K562 (cell line): ENCODE results near the gene HSP90AA1. TPM values are rescaled to one million over a fixed set of nuclear protein-coding genes. Genes with fewer than 3 reads are reported as not detected.
A peak's percentile ranks its signal among the peaks of the same experiment; 100 is the strongest.

Source experiments
- ATAC-seq: fragments of 200-7000 bp; cut with Tn5 transposase; 3 replicates; pipeline ENCODE4 v1.9.1; 2020; ENCODE audit warnings: moderate library complexity
- BruUV-seq: library from RNA; stranded (reverse); fragments of 400-500 nt; replicated peaks from 2 replicates; lab custom pipeline; 2021; lab: Mats Ljungman, UMichigan
- CTCF ChIA-PET: fragments of 300-600 bp; formaldehyde crosslinking; extraction: SDS; loops from one replicate; lab custom pipeline; 2021; ENCODE audit warnings: low intra/inter-chr PET ratio; lab: Yijun Ruan, JAX
- POLR2A ChIA-PET: fragments of 300-600, 350-650 bp; sonication (Branson Sonifier 250); formaldehyde crosslinking; extraction: SDS; loops from one replicate; lab custom pipeline; 2021; ENCODE audit warnings: antibody characterized with exemption, inconsistent platforms; lab: Yijun Ruan, JAX
- DNase-seq, 4 experiments: peaks; one replicate each; pipeline versions ENCODE4 v3.0.0 to v3.0.0-alpha.2; 2011 to 2018; ENCODE audit warnings: low spot score in 3 of 4, mixed read lengths in 3 of 4; ENCODE audit errors: extremely low read depth in 1 of 4
- FAIRE-seq: peaks from 2 replicates; lab custom pipeline; 2011; peaks lifted over from hg19 to GRCh38; lab: Jason Lieb, UNC
- H2AFZ ChIP-seq: 2 replicates; pipeline ENCODE4 v1.6.0; 2011; ENCODE audit warnings: low read depth, low read length, control low read depth, inconsistent platforms
- H3K27ac ChIP-seq: fragments of 200-600 bp; 3 replicates; pipeline ENCODE4 v1.8.0; 2011; ENCODE audit warnings: low read depth, mild to moderate bottlenecking, control low read depth, inconsistent platforms, low read length, moderate library complexity, mixed read lengths; ENCODE audit errors: extremely low read depth
- H3K27me3 ChIP-seq, 2 experiments: fragments of 300-600 bp in 1 of 2; 2 replicates in 1 of 2; 3 replicates in 1 of 2; pipeline versions ENCODE4 v1.6.0 to v1.8.0; 2011; ENCODE audit warnings: inconsistent platforms in 2 of 2, low read length in 2 of 2, mild to moderate bottlenecking in 1 of 2, mixed read lengths in 1 of 2, moderate library complexity in 1 of 2; ENCODE audit not compliant: control insufficient read depth in 2 of 2, insufficient read depth in 2 of 2
- H3K36me3 ChIP-seq: fragments of 300-600 bp; 3 replicates; pipeline ENCODE4 v1.8.0; 2011; ENCODE audit warnings: mild to moderate bottlenecking, low read length, inconsistent platforms; ENCODE audit not compliant: control insufficient read depth, insufficient read depth
- H3K4me1 ChIP-seq, 2 experiments: fragments of 200-600 bp in 1 of 2; replicated peaks in 1 of 2; 2 replicates in 1 of 2; 3 replicates in 1 of 2; pipeline versions ENCODE4 v1.5.1 to v1.8.0; 2011; ENCODE audit warnings: inconsistent platforms in 2 of 2, low read length in 2 of 2, mild to moderate bottlenecking in 1 of 2, mixed read lengths in 1 of 2, moderate library complexity in 1 of 2; ENCODE audit not compliant: control insufficient read depth in 2 of 2, insufficient read depth in 2 of 2
- H3K4me2 ChIP-seq: 2 replicates; pipeline ENCODE4 v1.6.1; 2011; ENCODE audit warnings: low read length, control low read depth, inconsistent platforms, mixed read lengths; ENCODE audit not compliant: insufficient read depth
- H3K4me3 ChIP-seq: fragments of 200-600 bp; sonication (generic), shearing (Covaris generic); 2 replicates; pipeline ENCODE4 v1.5.1; 2016; ENCODE audit warnings: control low read depth, inconsistent platforms
- H3K79me2 ChIP-seq: fragments of 200-600 bp; 3 replicates; pipeline ENCODE4 v1.8.0; 2011; ENCODE audit warnings: low read length, inconsistent platforms; ENCODE audit not compliant: control insufficient read depth, insufficient read depth
- H3K9ac ChIP-seq, 2 experiments: 2 replicates each; pipeline versions ENCODE4 v1.6.0 to v1.6.1; 2011; ENCODE audit warnings: low read depth in 2 of 2, low read length in 2 of 2, control low read depth in 1 of 2, inconsistent platforms in 1 of 2, mild to moderate bottlenecking in 1 of 2, mixed read lengths in 1 of 2; ENCODE audit not compliant: insufficient read depth in 1 of 2
- H3K9me1 ChIP-seq: one replicate; pipeline ENCODE4 v1.6.0; 2011; ENCODE audit warnings: inconsistent platforms, mild to moderate bottlenecking, low read length, moderate library complexity; ENCODE audit not compliant: control insufficient read depth, insufficient read depth
- H3K9me3 ChIP-seq: replicated peaks from 2 replicates; pipeline ENCODE4 v1.5.1; 2011; ENCODE audit warnings: low read depth, low read length, inconsistent platforms; ENCODE audit not compliant: control insufficient read depth, insufficient read depth
- H4K20me1 ChIP-seq: replicated peaks from 2 replicates; pipeline ENCODE4 v1.6.1; 2011; ENCODE audit warnings: low read length, inconsistent platforms, mixed read lengths; ENCODE audit not compliant: control insufficient read depth, insufficient read depth
- ARID1B ChIP-seq: fragments of 450-650 bp; IDR thresholded peaks from 2 replicates; pipeline ENCODE4 v1.6.1; 2016; ENCODE audit warnings: antibody characterized with exemption, mild to moderate bottlenecking, inconsistent platforms
- GABPB1 ChIP-seq: sonication (generic); formaldehyde crosslinking; IDR thresholded peaks from 2 replicates; pipeline ENCODE4 v1.8.0; 2022; ENCODE audit warnings: mild to moderate bottlenecking, missing genetic modification reagents
- MAFG ChIP-seq: fragments of 450-650 bp; conservative IDR thresholded peaks from 2 replicates; pipeline ENCODE4 v1.6.1; 2016; ENCODE audit warnings: missing genetic modification characterization, missing compliant biosample characterization
- PRMT5 ChIP-seq: sonication (generic); formaldehyde crosslinking; IDR thresholded peaks from 2 replicates; pipeline ENCODE4 v1.5.0; 2020; ENCODE audit warnings: missing genetic modification reagents
- SMARCE1 ChIP-seq: fragments of 450-650 bp; IDR thresholded peaks from 2 replicates; pipeline ENCODE4 v1.7.1; 2016; ENCODE audit warnings: mild to moderate bottlenecking
- SPI1 ChIP-seq: IDR thresholded peaks from 2 replicates; pipeline ENCODE4 v1.6.1; 2011; ENCODE audit warnings: low read depth, low read length, control low read depth, borderline replicate concordance
- SUPT5H ChIP-seq: fragments of 450-650 bp; IDR thresholded peaks from 2 replicates; pipeline ENCODE4 v1.6.1; 2016
- TCF7 ChIP-seq: sonication (generic); IDR thresholded peaks from 2 replicates; pipeline ENCODE4 v1.6.1; 2016; ENCODE audit warnings: antibody characterized with exemption, borderline replicate concordance
- TGIF2 ChIP-seq: sonication (generic); formaldehyde crosslinking; IDR thresholded peaks from 2 replicates; pipeline ENCODE4 v1.8.1; 2022; ENCODE audit warnings: mild to moderate bottlenecking, missing genetic modification reagents, moderate library complexity
- ZNF384 ChIP-seq: IDR thresholded peaks from 2 replicates; pipeline ENCODE4 v1.6.1; 2012; ENCODE audit warnings: low read depth, low read length, improper control_type of control experiment
- ZNF717 ChIP-seq: fragments of 250-450 bp; sonication (Bioruptor Pico); IDR thresholded peaks from 2 replicates; pipeline ENCODE4 v1.5.0; 2021
- WGBS: fragments of 100-300 bp; shearing (Covaris generic); methylation state at CpG from one replicate; pipeline ENCODE4 v1.1.6; 2016; ENCODE audit warnings: low coverage, mixed read lengths; ENCODE audit not compliant: insufficient coverage; ENCODE audit errors: missing lambda C conversion rate; 5-methylcytosine and 5-hydroxymethylcytosine counted together
- in situ Hi-C: fragments of 300-500 bp; cut with MboI; formaldehyde crosslinking; loops from 4 replicates; pipeline ENCODE4 v1.15.0; 2018; ENCODE audit warnings: inconsistent platforms, mixed read lengths
- intact Hi-C: fragments of 100-400 bp; cut with micrococcal nuclease; formaldehyde crosslinking; loops from 2 replicates; pipeline ENCODE4 v1.14.2; 2022
- polyA plus RNA-seq, 8 experiments: library from polyadenylated mRNA; depleted of rRNA in 4 of 8; stranded (reverse) in 5 of 8; unstranded in 3 of 8; fragments of >200 nt; fragmentation: Nextera tagmentation in 2 of 8; fragmentation: Illumina TruSeq in 1 of 8; extraction: Ambion mirVana in 2 of 8; extraction: Trizol in 1 of 8; gene quantifications; 2 replicates each; pipeline versions ENCODE4 v1.2.1 to v1.2.3, GENCODE V29; 2011 to 2014; ENCODE audit warnings: inconsistent platforms in 1 of 8, missing spikeins in 1 of 8
- total RNA-seq, 7 experiments: library from RNA; depleted of rRNA in 6 of 7; stranded (reverse); fragments of >200 nt in 6 of 7; fragmentation: Illumina TruSeq in 2 of 7; extraction: Trizol in 2 of 7; gene quantifications; 2 replicates each; pipeline versions ENCODE4 v1.2.1 to v1.2.3, GENCODE V29; 2011 to 2021; ENCODE audit warnings: low replicate concordance in 1 of 7
- TF ChIP-seq, protein P1 (sequence below): fragments of 200-800 bp; sonication (Bioruptor generic); IDR thresholded peaks from 2 replicates; pipeline ENCODE4 v1.6.1; 2016; ENCODE audit warnings: missing genetic modification characterization, missing compliant biosample characterization

The HSP90AA1 gene
- total and polyA plus RNA-seq, 9 of the 15 experiments (the other 6 are each of a cell fraction or from before 2014, with no cell fraction given), result 377 to 1,731 (median 879) TPM

DNA sequence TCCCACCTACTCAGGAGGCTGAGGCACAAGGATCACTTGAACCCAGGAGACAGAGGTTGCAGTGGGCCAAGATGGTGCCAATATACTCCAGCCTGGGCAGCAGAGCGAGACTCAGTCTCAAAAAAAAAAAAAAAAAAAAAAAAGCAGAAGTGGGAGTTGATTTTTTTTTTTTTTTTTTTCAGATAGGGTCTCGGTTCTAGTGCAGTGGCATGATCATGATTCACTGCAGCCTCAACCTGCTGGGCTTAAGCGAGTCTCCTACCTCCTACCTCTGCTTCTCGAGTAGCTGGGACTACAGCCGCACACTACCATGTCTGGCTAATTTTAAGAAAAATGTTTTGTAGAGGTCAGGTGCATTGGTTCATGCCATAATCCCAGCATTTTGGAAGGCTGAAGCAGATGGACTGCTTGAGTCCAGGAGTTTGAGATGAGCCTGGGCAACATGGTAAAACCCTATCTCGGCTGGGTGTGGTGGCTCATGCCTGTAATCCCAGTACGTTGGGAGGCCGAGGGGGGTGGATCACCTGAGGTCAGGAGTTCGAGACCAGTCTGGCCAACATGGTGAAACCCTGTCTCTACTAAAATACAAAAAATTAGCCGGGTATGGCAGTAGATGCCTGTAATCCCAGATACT, 16.3 kb upstream of the HSP90AA1 start:
- no peak overlapping the region for H3K4me2 ChIP-seq

DNA sequence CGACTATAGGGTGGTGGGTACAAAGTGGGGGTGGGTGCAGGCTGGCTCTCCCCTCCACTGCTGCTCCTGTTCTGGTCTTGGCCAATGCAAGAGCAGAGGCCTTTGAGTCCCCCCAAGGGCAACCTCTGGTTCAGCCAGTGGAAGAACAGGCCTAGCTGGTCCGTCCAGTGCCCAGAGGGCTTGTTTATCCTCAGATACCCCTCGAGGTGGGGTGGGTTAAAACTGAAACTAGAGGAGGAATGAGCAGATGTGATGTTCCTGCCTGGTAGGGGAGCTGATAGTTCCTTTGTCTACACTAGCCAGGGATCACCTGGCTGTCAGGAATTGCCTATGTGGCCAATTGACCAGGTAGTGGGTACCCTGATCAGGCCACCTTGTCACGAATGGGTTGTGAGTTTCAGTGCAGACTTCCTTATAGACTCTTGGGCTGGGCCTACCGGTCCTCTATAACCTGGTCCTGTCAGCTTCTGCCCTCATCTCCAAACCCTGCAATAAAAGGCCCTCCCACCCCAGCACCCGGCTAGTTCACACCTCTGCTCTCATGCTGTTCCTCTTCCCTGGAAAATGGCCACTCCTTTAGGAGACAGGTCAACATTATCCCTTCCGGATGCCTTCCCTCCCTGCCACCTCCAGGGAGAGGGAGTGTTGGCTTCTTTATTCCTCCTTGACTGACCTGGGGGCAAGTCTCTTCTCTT, 10.7 kb upstream of the HSP90AA1 start:
- intact Hi-C loops (loop anchor here (5.0 kb wide), 2 partner anchors 215 to 390 kb away; no protein-coding TSS in a partner anchor), in situ Hi-C loops (no loop called here)
- no peak overlapping the region for H3K4me2 ChIP-seq
- H2AFZ ChIP-seq, result peak overlapping the region; percentile 45; the same call in 1 of the 2 replicates
- H4K20me1 ChIP-seq, result no peaks in the 10 kb centered on the region
- no peak overlapping the region for H3K27ac ChIP-seq
- H3K4me3 ChIP-seq, result no peak overlapping the region
- CTCF ChIA-PET, result interaction anchor here (0.7 to 2.7 kb wide), 4 partner anchors 35 to 137 kb away, joined by 3 to 18 read pairs (median 8); no protein-coding TSS in a partner anchor
- BruUV-seq, result no TSS peak
- no peaks in the 10 kb centered on the region for H3K9me3 ChIP-seq
- WGBS, result 34% methylated on average over 3 of the region's 7 CpGs
- H3K36me3 ChIP-seq, result no peaks in the 10 kb centered on the region
- no peaks in the 10 kb centered on the region for H3K27me3 ChIP-seq
- no peaks in the 10 kb centered on the region for H3K79me2 ChIP-seq
- peaks cover 27 to 31% of the 10 kb centered on the region in 2 experiments for H3K4me1 ChIP-seq
- FAIRE-seq (no peak), ATAC-seq (no peak), DNase-seq (no peak)
- POLR2A ChIA-PET, result interaction anchor here (0.6 to 1.1 kb wide), 3 partner anchors 8 to 20 kb away, joined by 3 to 4 read pairs (median 3); no protein-coding TSS in a partner anchor
- H3K9me1 ChIP-seq, result no peaks in the 10 kb centered on the region
- peak overlapping the region in 1 of 2 experiments; percentile 52; a peak in 1 of 4 replicates for H3K9ac ChIP-seq
- no peak for TF ChIP-seq ARID1B
- TF ChIP-seq, protein P1, sequence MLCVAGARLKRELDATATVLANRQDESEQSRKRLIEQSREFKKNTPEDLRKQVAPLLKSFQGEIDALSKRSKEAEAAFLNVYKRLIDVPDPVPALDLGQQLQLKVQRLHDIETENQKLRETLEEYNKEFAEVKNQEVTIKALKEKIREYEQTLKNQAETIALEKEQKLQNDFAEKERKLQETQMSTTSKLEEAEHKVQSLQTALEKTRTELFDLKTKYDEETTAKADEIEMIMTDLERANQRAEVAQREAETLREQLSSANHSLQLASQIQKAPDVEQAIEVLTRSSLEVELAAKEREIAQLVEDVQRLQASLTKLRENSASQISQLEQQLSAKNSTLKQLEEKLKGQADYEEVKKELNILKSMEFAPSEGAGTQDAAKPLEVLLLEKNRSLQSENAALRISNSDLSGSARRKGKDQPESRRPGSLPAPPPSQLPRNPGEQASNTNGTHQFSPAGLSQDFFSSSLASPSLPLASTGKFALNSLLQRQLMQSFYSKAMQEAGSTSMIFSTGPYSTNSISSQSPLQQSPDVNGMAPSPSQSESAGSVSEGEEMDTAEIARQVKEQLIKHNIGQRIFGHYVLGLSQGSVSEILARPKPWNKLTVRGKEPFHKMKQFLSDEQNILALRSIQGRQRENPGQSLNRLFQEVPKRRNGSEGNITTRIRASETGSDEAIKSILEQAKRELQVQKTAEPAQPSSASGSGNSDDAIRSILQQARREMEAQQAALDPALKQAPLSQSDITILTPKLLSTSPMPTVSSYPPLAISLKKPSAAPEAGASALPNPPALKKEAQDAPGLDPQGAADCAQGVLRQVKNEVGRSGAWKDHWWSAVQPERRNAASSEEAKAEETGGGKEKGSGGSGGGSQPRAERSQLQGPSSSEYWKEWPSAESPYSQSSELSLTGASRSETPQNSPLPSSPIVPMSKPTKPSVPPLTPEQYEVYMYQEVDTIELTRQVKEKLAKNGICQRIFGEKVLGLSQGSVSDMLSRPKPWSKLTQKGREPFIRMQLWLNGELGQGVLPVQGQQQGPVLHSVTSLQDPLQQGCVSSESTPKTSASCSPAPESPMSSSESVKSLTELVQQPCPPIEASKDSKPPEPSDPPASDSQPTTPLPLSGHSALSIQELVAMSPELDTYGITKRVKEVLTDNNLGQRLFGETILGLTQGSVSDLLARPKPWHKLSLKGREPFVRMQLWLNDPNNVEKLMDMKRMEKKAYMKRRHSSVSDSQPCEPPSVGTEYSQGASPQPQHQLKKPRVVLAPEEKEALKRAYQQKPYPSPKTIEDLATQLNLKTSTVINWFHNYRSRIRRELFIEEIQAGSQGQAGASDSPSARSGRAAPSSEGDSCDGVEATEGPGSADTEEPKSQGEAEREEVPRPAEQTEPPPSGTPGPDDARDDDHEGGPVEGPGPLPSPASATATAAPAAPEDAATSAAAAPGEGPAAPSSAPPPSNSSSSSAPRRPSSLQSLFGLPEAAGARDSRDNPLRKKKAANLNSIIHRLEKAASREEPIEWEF (CRISPR knock-in tag), result no peak
- no peak for TF ChIP-seq TGIF2 (CRISPR knock-in tag)
- no peak for TF ChIP-seq ZNF717 (CRISPR knock-in tag)
- no peak for TF ChIP-seq SUPT5H
- no peak for TF ChIP-seq MAFG
- no peak for TF ChIP-seq GABPB1 (CRISPR knock-in tag)
- no peak for TF ChIP-seq PRMT5 (CRISPR knock-in tag)
- TF ChIP-seq TCF7, result no peak

More for the DNA sequence above, 16.3 kb upstream of the HSP90AA1 start:
- no peak overlapping the region for H3K27ac ChIP-seq
- H2AFZ ChIP-seq, result no peak overlapping the region
- TF ChIP-seq SPI1 (peak; percentile 78), SMARCE1 (no peak), ZNF384 (peak; percentile 64)
- no peak for ATAC-seq
- H3K4me1 ChIP-seq, result no peaks in the 10 kb centered on the region; a peak in 1 of 5 replicates
- BruUV-seq, result no TSS peak
- H4K20me1 ChIP-seq, result no peaks in the 10 kb centered on the region
- ChIA-PET POLR2A (no interaction called here), CTCF (no interaction called here)
- H3K9ac ChIP-seq, result no peak overlapping the region
- H3K9me3 ChIP-seq, result no peaks in the 10 kb centered on the region
- no peaks in the 10 kb centered on the region for H3K36me3 ChIP-seq
- FAIRE-seq, result no peak
- H3K79me2 ChIP-seq, result no peaks in the 10 kb centered on the region
- H3K9me1 ChIP-seq, result no peaks in the 10 kb centered on the region
- no peak overlapping the region for H3K4me3 ChIP-seq
- in situ Hi-C loops (no loop called here), intact Hi-C loops (no loop called here)
- no peak for DNase-seq
- WGBS, result 42% methylated on average over 7 of the region's 10 CpGs
- no peaks in the 10 kb centered on the region for H3K27me3 ChIP-seq
